ENCODE results near the gene KRTAP24-1. TPM values are rescaled to one million over a fixed set of nuclear protein-coding genes. Genes with fewer than 3 reads are reported as not detected.

Gene KRTAP24-1
- total RNA-seq, 1 donor from 2014 or later = not detected

DNA sequence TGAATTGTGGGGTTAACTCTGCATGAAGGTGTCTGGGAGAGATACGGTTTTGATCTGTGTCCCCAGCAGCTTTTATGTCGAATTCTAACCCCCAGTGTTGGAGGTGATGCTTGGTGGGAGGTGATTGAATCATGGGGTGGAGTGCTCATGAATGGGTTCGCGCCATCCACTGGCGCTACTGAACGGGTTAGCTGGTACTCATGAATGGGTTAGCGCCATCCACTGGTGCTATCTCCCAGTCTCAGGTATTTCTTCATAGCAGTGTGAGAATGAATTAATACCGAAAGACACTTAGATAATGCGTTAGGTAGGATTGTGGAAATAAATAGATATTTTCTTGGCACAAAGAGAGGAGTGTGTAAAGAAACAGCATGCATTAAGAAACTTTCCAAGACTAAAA, 33.9 kb downstream of the KRTAP24-1 start:
- DNase-seq (ENCODE audit: low read depth) (no peak), FAIRE-seq (no peak)
- Histone ChIP-seq H3K4me3 (ENCODE audit: low read depth, low read length) (no peak overlapping the region), H3K27me3 (ENCODE audit: control insufficient read depth, insufficient read depth, low read length) (no peaks in the 10 kb centered on the region), H3K36me3 (ENCODE audit: control insufficient read depth, insufficient read depth, low read length) (no peaks in the 10 kb centered on the region)
- TF ChIP-seq, protein P1, sequence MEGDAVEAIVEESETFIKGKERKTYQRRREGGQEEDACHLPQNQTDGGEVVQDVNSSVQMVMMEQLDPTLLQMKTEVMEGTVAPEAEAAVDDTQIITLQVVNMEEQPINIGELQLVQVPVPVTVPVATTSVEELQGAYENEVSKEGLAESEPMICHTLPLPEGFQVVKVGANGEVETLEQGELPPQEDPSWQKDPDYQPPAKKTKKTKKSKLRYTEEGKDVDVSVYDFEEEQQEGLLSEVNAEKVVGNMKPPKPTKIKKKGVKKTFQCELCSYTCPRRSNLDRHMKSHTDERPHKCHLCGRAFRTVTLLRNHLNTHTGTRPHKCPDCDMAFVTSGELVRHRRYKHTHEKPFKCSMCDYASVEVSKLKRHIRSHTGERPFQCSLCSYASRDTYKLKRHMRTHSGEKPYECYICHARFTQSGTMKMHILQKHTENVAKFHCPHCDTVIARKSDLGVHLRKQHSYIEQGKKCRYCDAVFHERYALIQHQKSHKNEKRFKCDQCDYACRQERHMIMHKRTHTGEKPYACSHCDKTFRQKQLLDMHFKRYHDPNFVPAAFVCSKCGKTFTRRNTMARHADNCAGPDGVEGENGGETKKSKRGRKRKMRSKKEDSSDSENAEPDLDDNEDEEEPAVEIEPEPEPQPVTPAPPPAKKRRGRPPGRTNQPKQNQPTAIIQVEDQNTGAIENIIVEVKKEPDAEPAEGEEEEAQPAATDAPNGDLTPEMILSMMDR (IDR thresholded peaks at IDR 0.05; ENCODE audit: insufficient read depth, low read length, severe bottlenecking) = no peak

DNA sequence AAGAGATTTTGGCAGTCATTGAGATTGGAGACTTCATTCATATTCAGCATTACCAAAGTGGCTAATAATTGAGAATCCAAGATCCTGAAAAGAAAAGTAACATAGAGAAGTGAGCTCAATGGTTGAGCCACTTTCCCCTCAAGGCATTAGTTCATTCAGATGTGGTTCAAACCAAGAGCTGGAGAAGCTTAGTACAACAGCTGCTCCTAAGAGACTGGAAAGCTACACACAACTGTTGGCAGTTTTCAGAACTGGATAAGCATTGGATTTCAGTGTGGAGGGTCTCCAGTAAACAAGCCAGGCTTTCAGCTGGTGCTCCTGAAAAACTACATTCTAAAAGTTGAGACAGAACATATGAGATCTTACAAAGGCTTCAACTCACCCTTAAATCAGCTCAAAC, 37.7 kb downstream of the KRTAP24-1 start:
- Histone ChIP-seq H3K4me3 (ENCODE audit: low read depth, low read length) (no peak overlapping the region), H3K36me3 (ENCODE audit: control insufficient read depth, insufficient read depth, low read length) (no peaks in the 10 kb centered on the region), H3K27me3 (ENCODE audit: control insufficient read depth, insufficient read depth, low read length) (no peaks in the 10 kb centered on the region)
- TF ChIP-seq, protein P1 (IDR thresholded peaks at IDR 0.05; ENCODE audit: insufficient read depth, low read length, severe bottlenecking) = no peak
- FAIRE-seq (no peak), DNase-seq (ENCODE audit: low read depth) (no peak)

DNA sequence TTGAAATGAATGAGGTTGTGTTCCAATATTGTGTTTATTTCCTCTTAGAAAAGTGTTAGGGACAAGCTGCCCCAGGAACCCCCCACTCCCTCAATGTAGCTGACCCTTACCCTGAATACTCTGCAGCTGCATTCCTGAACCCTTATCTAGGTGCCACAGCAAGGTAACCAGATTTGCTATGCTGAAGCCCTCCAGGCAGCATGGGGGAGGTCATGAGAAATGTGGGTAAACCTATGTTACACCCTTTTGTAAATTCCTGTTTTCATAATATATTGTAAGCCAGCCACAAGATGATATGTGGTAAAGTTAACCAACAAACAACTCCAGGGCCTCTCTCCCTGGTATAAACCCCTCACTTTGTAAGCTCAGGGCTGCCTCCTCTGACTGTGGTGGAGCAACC, 39.1 kb downstream of the KRTAP24-1 start:
- TF ChIP-seq, protein P1 (IDR thresholded peaks at IDR 0.05; ENCODE audit: insufficient read depth, low read length, severe bottlenecking) = no peak
- Histone ChIP-seq H3K27me3 (ENCODE audit: control insufficient read depth, insufficient read depth, low read length) (no peaks in the 10 kb centered on the region), H3K36me3 (ENCODE audit: control insufficient read depth, insufficient read depth, low read length) (no peaks in the 10 kb centered on the region), H3K4me3 (ENCODE audit: low read depth, low read length) (no peak overlapping the region)
- DNase-seq (ENCODE audit: low read depth) = no peak
- FAIRE-seq = no peak

GRCh38 chr21:30240661-30241060, 42.1 kb downstream of the KRTAP24-1 start:
- FAIRE-seq = no peak
- TF ChIP-seq, protein P1 (IDR thresholded peaks at IDR 0.05; ENCODE audit: insufficient read depth, low read length, severe bottlenecking) = no peak
- DNase-seq (ENCODE audit: low read depth) = no peak
- H3K27me3 ChIP-seq (ENCODE audit: control insufficient read depth, insufficient read depth, low read length) = no peaks in the 10 kb centered on the region
- H3K4me3 ChIP-seq (ENCODE audit: low read depth, low read length) = no peak overlapping the region
- H3K36me3 ChIP-seq (ENCODE audit: control insufficient read depth, insufficient read depth, low read length) = no peaks in the 10 kb centered on the region

DNA sequence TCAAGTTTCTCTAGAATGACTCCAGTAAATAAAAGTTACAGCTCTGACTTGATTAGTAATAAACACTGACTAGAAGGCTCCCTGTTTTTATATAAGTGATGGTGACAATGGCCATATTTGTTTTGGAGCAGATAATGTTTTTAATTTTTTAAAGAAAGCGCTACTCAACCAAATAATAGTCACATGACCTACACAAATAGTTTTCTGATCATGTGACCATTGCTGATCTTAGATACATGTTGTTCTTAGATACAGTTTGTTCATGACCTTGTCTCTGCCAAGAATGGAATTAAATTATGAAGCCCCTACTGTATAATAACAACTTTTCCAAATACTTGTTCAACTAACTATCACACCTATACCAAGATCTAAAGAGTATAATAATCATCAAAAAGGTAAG, 44.6 kb downstream of the KRTAP24-1 start:
- TF ChIP-seq, protein P1 (IDR thresholded peaks at IDR 0.05; ENCODE audit: insufficient read depth, low read length, severe bottlenecking) = no peak
- DNase-seq (ENCODE audit: low read depth) (no peak), FAIRE-seq (no peak)
- no peaks in the 10 kb centered on the region for H3K36me3 ChIP-seq (ENCODE audit: control insufficient read depth, insufficient read depth, low read length)
- H3K4me3 ChIP-seq (ENCODE audit: low read depth, low read length) = no peak overlapping the region
- no peaks in the 10 kb centered on the region for H3K27me3 ChIP-seq (ENCODE audit: control insufficient read depth, insufficient read depth, low read length)

GRCh38 chr21:30234643-30235042, 48.1 kb downstream of the KRTAP24-1 start:
- no peak overlapping the region for H3K4me3 ChIP-seq (ENCODE audit: low read depth, low read length)
- TF ChIP-seq, protein P1 (IDR thresholded peaks at IDR 0.05; ENCODE audit: insufficient read depth, low read length, severe bottlenecking) = no peak
- DNase-seq (ENCODE audit: low read depth) (peak; percentile 100), FAIRE-seq (no peak)
- no peaks in the 10 kb centered on the region for H3K36me3 ChIP-seq (ENCODE audit: control insufficient read depth, insufficient read depth, low read length)
- no peaks in the 10 kb centered on the region for H3K27me3 ChIP-seq (ENCODE audit: control insufficient read depth, insufficient read depth, low read length)
